Measurements from ENCODE around the gene ZFP3.

DNA sequence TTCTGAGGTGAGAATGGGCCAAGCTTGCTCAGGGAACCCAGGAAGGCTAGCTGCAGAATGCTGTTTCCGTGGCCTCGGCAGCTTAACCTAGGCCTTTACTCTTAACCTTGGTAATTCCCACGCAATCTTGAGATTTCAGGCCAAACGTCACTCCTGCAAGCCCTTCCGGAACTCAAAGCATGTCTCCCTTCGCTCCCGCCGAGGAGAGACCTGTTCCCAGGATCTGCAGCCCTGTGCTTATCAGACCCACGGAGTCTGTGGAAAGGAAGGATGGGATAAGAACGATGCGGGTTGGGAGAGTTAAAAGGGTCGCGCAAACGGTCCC is 524 bp upstream of the ZFP3 start:
- TF ChIP-seq POLR2AphosphoS5 (IDR thresholded peaks at IDR 0.05; ENCODE audit: borderline replicate concordance, low read depth, low read length): no peak
- no peak for TF ChIP-seq EZH2 (IDR thresholded peaks at IDR 0.05)

Data from SK-N-MC (cell line).